Endometrial microvascular endothelial cells (primary cell): ENCODE data around the gene WDR20. TPM values are rescaled to one million over a fixed set of nuclear protein-coding genes. Genes with fewer than 3 reads are reported as not detected.

ENCODE experiments used
- in situ Hi-C: cut with HindIII; loops from 2 replicates; pipeline ENCODE4 v1.10.0; 2017; ENCODE audit warnings: low sequenced_read_pairs, low pct_unique_long_range_greater_than_20kb; ENCODE audit errors: inconsistent ontology term
- total RNA-seq: library from RNA; depleted of rRNA; stranded (reverse); fragments of >200 nt; gene quantifications from one replicate; pipeline ENCODE4 v1.2.3, GENCODE V29; 2015; ENCODE audit errors: inconsistent ontology term

Gene WDR20
- total RNA-seq, 1 donor from 2014 or later, result 13.9 TPM

DNA sequence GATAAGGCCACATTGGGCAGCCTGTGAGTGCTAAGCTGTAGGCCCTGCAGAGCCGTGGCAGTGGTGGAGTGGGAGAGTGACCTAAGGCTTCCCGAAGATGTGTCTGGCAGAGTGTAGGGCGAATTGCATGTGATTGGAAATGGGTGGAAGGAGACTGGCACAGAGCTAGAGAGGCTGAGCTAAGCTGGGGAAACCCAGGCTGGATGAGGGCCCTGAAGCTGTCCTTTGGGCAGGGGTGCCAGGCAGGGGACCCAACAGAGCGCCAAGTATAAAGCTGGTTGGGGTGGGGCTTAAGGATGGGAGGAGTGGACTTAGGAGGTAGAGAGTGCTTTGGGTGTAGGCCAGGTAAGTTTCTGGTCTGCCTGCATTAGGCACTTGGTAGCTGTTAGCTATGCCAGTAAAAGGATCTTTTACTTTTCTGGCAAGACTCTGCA is 47.9 kb downstream of the WDR20 start:
- in situ Hi-C loops, result no loop called here

DNA sequence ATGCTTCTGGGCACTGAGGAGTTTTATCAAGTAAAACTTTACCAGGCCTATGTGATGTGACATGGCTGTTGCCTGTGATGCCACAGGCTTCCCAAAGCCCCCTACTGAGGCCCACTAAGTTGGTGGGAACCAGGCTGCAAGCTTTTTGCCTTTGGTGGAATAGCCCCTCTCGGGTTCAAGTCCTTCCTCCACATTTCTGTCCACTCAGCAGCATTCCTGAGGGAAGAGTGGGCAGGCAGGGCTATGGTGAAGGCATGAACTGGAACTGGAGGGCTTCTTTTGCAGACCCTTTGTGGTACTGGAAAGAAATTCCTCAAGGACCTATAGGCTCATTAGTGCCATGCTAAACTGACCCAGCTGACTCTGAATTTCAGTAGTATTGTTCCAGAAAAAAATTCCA is 48.5 kb downstream of the WDR20 start:
- in situ Hi-C loops, result no loop called here

DNA sequence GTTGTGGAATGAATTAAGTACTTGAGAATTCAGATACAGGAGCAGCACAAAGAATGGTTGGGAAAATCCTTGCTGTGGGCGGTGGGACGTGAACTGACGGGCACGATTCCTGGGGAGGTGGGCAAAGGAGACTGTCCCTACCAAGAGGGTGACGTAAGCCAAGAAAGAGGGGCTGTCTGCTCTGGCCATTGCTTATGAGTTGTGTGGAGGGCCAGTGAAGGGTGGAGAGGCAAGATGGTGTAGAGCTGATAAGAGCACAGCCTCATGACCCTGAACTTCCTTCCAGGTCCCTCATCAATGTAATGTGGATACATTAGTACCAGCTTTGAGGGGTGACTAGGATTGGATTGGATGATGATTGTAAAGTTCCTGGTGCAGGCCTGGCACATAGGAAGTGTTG is 50.2 kb downstream of the WDR20 start:
- in situ Hi-C loops, result no loop called here

DNA sequence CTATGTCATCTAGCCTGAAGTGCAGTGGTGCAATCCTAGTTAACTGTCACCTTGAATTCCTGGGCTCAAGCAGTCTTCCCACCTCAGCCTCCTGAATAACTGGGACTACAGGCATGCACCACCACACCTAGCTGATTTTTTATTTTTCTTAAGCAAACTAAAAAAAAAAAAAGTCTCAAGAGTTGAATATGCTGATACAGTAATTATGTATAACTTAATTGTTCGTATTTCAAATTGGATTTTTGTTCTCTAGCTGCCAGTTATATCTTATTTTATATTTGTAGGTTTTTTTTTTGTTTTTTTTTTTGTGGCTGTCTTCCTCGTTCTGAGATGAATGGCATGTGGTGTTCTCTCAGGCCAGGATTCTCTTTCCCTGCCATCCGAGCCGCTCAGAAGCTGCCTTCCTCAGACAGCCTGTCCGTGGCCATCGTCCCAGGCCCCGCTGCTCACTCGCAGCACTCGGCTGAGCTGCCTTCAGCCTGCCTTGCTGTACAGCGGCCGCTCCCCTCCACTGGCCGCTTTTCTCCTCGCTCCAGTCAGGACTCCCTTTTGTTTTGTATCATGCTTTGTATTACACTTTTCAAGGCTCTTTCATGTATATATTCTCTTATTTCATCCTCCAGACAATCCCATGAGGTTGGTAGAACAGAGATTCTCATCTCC is 53.3 kb downstream of the WDR20 start:
- in situ Hi-C loops, result no loop called here

DNA sequence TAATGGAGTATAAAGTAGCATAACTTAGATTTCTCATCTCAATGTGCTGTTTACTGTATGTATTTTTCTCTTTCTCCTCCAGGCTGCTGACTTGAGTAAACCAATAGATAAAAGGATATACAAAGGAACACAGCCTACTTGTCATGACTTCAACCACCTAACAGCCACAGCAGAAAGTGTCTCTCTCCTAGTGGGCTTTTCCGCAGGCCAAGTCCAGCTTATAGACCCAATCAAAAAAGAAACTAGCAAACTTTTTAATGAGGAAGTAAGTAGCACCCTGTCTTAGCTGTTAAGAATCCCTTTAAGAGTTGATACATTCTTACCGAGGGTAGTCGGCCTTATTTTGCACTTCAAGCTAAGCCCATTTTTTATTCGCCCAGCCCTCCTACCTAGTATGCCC is 55.2 kb downstream of the WDR20 start:
- in situ Hi-C loops, result no loop called here

DNA sequence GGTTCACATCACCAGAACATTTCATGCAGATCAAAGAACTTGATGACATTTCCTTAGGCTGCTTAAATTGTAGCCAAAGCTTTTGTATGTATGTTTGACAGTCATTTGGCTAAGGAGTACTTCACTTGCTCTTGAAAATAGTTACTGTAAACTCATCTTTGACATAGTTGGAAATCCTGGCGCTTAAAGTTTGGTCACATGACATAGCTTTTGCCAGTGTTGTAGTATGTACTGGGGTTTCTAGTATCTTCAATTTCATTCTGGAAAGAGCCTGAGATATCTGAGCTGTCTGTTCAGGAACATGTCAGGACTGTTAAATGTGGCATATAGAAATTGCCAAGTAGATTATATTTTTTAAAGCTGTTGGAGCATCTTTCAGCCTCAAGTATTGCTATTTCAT is 55.7 kb downstream of the WDR20 start:
- in situ Hi-C loops, result no loop called here

DNA sequence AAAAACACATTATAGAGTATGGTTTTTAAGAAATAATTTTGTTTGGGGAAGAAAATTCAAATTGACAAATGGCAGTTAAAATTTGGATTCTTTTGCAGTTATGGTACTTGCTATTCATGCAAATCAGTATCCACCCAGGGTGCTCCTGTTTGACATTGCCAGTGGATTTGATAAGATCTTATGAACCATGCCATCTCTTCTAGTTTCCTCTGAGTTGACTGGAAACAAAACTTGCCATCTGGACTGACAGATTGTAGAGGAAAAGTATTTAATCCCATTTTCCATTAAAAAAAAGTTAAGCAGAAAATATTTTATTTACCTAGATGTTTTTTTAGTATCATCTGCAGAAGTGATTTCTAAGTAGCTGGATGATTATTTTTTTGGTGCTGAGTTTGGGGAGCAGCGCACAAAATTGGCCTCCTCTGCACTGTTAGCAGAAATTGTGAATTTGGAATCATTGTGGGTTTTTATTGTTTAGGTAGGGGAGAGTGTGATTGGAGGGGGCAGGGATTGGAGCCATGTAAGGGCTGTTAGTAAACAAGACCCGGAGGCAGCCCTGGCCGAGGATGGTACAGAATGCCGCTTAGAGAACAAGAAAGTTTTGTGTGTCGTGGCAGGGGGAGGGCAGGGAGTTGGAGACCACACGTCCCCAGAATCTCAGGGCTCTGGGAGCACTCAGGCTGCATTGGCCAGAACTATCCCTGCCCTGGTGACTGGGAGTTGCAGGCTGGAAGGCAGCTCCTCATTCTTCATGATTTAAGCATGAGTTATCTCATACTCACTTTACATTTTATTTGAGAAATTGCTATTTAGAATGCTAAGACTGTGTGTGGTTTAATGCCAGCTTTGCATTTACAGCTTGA is 56.6 kb downstream of the WDR20 start:
- in situ Hi-C loops, result no loop called here

DNA sequence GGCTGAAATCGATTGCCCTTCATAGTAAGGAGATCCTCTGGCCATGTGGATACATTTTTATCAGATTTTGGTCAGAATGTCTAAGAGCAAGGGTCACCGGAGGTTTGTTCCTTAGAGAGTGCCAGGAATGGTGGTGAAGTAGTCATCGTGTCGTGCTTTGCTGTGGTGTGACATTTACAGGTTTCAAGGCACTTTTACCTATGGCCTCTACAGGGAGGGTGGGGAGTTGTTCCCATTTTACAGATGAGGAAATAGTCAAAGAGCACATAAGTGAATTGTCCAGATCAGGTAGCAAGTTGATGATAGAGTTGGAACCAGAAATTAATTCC is 57.2 kb downstream of the WDR20 start:
- in situ Hi-C loops, result no loop called here

DNA sequence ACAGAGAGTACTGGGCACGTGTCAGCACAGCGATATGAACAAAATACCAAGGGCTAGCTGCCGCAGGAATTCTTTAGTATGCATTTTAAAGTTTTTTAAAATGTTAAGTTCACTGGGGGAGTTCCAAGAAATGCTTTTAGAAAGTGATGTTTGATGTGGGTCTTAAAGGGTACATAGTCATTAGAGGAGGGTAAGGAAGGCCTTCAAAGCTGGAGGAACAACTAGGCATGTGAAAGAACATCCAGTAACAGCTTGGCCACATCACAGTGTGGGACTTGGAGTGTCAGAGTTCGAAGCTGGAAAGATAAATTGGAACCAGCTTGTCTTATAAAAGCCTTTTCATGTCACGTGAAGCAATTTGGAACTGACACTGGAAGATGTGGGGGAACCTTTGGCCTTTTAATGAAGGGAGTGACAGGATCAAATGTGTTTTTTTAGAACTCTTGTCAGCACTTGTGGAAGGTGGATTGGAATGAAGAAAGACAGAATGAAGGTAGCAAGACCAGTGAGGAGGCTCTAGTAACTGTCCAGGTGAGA is 57.7 kb downstream of the WDR20 start:
- in situ Hi-C loops, result no loop called here

DNA sequence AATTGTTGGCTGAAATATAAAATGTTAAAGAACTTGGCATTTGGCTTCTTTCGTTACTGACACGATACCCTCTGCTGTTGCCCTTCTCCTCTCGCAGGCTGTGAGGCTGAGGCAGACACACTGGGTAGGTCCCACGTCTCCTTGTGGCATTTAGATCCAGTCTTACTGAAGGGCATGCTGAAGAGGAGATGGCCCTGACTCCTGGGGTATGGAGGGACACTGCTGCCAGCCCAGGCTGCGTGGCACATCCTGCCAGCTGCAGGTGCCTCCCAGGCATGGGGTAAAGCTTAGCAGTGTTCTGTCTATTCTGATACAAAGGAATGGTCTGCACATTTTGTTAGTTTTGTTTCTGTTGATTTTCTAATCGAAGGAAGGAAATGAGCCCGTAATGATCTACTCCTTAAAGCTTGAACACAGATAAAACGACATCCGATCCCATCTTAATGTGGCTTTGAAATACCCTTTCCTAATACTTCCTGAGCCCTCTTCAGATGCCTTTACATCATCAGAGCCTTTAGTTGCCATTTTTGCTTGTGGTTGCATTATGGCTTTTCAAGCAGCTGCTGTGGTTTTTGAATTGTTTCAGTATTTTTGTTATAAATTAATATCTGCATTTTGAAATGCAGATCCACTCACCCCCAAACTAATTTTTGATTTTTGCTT is 61.1 kb downstream of the WDR20 start:
- in situ Hi-C loops, result no loop called here

DNA sequence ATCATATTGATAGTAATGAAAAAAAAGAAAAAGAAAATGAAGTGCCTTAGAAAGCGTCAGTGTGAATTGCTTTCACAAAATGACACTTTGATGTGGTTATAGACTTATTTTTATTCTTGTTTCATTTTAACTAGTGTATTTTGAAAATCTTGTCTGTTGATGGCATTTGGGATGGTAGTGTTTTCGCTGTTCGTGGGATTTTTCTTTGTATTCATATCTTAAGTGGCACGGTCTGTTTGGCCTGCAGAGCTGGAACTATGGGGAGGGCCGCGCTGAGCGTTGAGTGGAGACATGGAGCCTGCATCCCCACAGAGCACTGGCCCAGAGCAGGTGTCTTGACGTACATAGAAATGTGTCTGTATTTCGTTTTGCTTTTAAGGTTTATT is 61.6 kb downstream of the WDR20 start:
- in situ Hi-C loops, result no loop called here

DNA sequence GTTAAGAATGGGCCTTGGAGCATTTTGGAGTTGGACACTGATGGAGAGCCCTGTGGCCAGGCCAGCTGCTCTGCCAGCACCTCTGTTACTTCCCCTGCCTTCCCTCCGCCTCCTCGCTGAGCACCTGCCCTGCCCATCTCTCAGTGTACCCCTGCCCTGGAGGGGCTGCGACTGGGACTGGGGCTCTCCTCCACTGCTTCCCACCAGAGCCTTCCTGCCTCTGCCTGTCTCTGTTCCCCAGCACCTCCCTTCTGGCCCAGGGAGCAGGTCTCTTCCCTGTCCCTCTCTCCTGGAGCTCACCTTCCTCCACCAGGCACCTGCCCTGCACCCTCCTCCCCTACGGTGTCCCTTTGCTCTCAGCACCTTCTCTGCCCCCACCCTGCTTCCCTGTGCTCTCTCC is 62.1 kb downstream of the WDR20 start:
- in situ Hi-C loops, result no loop called here

DNA sequence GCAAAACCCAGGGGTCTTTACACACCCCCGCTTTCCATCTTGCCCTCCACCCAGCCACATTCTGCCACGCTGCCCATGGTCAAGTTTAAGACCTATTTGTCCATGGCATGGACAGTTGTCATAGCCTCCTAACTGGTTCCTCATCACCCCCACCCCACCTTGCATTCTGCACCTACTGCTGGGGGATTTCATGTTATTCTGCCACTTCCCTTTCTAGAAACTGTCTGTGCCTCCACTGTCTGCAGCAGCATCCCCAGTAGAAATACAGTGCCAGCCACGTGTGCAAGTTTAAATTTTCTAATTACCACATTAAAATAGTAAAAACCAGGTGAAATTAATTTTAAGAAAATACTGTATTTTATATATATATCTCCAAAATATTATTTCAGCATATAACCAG is 63.2 kb downstream of the WDR20 start:
- in situ Hi-C loops, result no loop called here

DNA sequence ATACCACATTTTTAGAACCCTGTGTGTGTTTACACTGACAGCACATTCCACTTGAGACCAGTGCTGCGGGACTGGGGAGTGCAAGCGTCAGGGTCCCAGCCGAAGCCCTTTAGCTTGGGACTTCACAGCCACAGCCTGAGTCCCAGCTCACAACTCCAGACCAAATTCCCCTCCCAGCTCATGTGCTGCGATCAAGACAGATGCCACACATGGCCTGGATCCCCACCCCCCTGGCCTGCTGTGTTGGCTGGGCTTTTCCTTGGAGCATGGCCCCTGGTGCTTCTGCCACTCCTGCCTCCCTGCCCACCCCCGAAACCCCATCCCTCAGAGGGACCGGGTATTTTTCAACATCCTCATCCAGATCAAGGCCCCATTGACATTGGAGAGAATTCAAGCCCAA is 63.7 kb downstream of the WDR20 start:
- in situ Hi-C loops, result no loop called here

DNA sequence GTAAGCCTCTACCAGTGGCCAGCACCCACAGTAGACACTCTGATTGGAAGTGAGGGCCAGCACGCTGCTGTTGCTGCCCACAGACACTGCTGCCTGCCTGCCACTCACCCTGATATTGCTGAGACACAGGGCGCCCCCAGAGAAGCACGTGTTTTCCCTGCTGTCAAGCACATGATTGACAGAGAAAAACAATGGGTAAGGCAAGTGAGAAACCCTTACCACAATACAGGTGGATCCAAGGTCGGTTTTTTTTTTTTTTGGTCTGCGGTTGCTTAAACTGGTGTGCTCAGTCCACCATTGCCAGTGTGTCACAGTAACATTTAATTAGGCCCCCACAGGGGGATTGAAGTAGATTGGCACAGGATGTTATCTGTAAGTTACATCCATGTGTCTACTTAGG is 65.9 kb downstream of the WDR20 start:
- in situ Hi-C loops, result no loop called here

DNA sequence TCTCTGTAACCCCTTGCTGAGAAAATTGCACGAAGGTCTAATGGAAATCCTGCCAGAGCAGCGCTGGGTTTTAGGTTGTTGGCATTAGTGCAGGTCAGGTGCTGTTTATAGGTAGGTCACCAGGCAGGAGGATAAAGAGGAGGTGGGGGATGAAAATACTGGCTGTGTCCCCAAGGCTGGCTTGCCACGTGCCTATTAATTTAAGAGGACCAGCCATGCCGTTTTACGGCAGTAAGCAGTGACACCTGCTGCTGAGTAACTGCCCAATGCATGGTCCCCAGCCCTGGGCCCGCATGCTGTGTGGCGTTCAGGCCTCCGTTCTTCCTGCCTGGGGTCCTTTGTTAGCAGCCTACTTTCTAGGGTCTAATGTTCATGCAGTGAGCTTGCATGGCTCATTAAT is 67.2 kb downstream of the WDR20 start:
- in situ Hi-C loops, result no loop called here

DNA sequence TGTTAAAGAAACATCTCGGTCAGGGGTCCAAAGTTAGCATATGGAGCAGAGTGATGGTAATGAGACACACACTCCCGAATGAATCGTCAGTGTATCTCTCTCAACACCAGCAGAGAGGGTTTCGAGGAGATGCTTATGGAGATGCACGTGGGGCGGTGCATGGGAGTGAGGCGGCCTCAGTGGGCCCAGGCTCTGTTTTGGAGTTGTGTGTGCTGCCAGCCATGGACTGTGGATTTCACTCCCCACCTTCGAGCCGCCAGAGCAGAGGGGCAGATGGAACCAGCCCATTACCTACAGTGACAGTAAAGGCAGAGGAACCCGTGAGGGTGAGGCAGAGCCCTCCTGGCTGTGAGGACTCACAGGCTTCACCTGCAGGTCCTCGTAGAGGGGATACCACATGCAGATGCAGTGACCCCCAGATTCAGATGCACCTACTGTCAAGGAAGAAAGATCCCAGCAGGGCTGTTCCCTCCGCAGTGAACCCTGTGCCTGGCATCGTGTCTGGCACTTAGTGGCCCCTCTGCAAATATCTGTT is 68.2 kb downstream of the WDR20 start:
- in situ Hi-C loops, result no loop called here

DNA sequence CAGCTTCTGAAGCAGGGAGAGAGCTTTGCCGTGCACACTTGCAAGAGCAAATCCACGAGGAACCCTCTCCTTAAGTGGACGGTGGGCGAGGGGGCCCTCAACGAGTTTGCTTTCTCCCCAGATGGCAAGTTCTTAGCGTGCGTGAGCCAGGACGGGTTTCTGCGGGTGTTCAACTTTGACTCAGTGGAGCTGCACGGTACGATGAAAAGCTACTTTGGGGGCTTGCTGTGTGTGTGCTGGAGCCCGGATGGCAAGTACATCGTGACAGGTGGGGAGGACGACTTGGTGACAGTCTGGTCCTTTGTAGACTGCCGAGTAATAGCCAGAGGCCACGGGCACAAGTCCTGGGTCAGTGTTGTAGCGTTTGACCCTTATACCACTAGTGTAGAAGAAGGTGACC is 69.0 kb downstream of the WDR20 start:
- in situ Hi-C loops, result no loop called here

DNA sequence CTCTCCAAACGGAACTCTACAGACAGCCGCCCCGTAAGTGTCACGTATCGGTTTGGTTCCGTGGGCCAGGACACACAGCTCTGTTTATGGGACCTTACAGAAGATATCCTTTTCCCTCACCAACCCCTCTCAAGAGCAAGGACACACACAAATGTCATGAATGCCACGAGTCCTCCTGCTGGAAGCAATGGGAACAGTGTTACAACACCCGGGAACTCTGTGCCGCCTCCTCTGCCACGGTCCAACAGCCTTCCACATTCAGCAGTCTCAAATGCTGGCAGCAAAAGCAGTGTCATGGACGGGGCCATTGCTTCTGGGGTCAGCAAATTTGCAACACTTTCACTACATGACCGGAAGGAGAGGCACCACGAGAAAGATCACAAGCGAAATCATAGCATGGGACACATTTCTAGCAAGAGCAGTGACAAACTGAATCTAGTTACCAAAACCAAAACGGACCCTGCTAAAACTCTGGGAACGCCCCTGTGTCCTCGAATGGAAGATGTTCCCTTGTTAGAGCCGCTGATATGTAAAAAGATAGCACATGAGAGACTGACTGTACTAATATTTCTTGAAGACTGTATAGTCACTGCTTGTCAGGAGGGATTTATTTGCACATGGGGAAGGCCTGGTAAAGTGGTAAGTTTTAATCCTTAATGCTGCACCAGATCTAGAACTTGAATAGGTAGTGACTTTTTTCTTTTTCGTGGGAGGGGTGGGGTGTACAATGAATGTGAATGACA is 69.7 kb downstream of the WDR20 start:
- in situ Hi-C loops, result no loop called here
